ENCODE data around the gene EDEM3.
A peak's percentile ranks its signal among the peaks of the same experiment; 100 is the strongest.

Gene EDEM3

DNA sequence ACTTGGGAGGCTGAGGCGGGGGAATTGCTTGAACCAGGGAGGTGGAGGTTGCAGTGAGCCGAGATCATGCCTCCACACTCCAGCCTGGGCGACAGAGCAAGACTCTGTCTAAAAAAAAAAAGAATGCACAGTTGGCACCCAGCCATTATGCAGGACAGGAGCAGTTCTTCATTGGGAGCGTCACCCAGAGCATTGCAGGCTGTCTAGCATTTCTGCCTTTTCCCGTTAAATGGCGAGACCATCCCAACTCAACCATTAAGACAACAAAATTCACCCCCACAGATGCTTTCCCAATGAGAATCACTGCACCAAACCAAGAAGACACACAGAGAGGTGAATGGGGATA is 105.8 kb downstream of the EDEM3 start:
- no peak overlapping the region for H3K4me3 Mint-ChIP-seq
- H3K27me3 Mint-ChIP-seq: peaks cover 48% of the 10 kb centered on the region
- no peak overlapping the region for H3K27ac Mint-ChIP-seq
- H3K4me1 Mint-ChIP-seq: no peaks in the 10 kb centered on the region
- peaks cover 5 to 12% of the 10 kb centered on the region in 2 donors for H3K9me3 Mint-ChIP-seq
- ATAC-seq: no peak
- no peak for DNase-seq

DNA sequence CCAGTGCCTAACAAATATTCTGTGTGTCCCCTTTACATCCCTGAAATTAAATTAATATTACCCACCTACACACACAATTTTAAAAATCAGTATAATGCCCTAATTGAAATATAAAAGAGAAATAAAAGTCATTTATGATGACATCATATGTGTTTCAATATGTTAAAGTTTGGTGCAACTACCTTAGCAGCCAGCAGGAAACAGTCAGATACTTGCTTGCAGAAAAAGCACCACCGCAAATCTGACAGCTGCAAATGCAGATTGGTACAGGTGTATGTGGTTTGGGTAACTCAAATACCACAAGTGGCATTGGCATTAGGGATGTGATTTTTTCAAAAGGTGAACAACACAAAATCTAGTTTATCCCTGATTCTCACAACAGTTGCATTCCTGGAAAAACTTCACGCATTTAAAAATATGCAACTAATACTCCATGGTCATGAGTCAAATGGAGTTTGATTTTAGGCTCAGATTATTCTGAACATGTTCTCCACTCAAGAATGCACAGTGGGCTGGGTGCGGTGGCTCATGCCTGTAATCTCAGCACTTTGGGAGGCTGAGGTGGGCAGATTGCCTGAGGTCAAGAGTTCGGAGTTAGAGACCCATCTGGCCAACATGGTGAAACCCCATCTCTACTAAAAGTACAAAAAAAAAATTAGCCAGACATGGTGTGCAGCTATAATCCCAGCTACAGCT is 106.3 kb downstream of the EDEM3 start:
- peaks cover 5 to 12% of the 10 kb centered on the region in 2 donors for H3K9me3 Mint-ChIP-seq
- H3K4me1 Mint-ChIP-seq: no peaks in the 10 kb centered on the region
- no peak for DNase-seq
- H3K27ac Mint-ChIP-seq: no peak overlapping the region
- H3K27me3 Mint-ChIP-seq: peaks cover 48% of the 10 kb centered on the region
- no peak overlapping the region for H3K4me3 Mint-ChIP-seq
- no peak for ATAC-seq

DNA sequence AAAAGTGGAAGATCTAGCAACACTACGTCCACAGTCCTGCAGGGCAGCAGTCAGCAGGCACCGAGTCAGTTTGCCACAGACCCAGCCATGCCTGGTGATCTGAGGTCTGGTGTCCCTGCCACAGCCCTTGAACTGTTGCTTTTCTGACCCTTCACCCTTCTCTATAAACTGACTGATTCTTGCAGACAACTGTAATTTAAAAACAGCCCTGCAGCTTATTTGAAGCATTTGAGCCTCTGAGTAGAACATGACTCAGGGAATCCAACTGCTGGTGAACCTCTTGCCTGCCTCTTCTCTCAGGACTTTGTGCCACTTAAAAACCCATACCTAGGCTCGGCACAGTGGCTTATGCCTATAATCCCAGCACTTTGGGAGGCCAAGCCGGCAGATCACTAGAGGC is 107.2 kb downstream of the EDEM3 start:
- no peak overlapping the region for H3K4me3 Mint-ChIP-seq

DNA sequence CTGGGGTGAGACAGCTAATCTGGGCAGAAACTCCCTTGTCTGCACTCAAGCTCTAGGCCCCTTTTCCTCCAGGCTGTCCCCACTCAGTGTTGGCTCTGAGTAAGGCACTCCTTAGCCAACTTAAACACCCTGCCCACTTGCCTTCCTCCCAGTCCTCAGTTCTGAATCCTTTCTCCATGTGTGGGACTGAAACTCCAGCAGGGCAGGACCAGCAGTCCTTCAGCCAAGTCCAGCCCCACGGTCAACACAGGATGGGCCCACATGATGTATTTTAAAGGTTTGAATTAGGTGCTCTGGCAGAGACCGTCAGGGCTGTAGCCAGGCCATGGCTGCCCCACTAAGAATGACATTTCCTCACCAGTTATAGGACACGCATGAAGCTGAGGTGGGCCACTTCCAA is 107.8 kb downstream of the EDEM3 start:
- ATAC-seq (peak; percentile 26), DNase-seq (no peak)
- Mint-ChIP-seq H3K27ac (no peak overlapping the region), H3K4me1 (no peaks in the 10 kb centered on the region), H3K9me3 (peaks cover 5 to 12% of the 10 kb centered on the region in 2 donors), H3K4me3 (no peak overlapping the region), H3K27me3 (peaks cover 49% of the 10 kb centered on the region)

More for the DNA sequence above, 107.2 kb downstream of the EDEM3 start:
- Mint-ChIP-seq H3K27me3 (peaks cover 45% of the 10 kb centered on the region), H3K9me3 (peaks cover 5 to 12% of the 10 kb centered on the region in 2 donors), H3K27ac (no peak overlapping the region), H3K4me1 (no peaks in the 10 kb centered on the region)
- no peak for DNase-seq
- ATAC-seq: no peak

DNA sequence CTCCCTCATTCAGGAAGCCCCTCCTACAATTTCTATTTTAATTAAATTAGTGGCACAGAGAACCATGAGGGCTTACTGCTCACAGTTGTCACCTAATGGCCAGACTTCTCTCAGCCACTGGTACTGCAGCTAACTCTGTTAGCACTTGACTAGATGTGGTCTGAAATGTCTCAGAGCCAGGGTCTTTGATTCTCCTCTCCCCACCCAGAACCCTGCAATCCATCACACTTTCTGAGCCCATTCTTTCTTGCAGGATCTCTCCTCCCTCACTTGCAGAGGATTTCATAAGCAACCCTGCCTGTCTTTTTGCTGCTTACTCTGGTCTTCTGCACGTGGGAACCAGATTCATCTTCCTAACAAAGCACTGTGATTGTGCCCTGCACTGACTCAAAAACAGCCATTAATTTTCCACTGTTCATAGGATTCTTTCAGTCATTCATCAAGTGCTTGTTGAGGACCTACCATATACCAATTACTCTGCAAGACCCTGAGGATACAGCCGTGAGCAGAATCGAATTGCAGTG is 108.4 kb downstream of the EDEM3 start:
- Mint-ChIP-seq H3K27ac (no peak overlapping the region), H3K9me3 (peaks cover 0 to 12% of the 10 kb centered on the region in 2 donors), H3K4me1 (no peaks in the 10 kb centered on the region), H3K4me3 (no peak overlapping the region), H3K27me3 (peaks cover 54% of the 10 kb centered on the region)
- ATAC-seq (no peak), DNase-seq (no peak)

DNA sequence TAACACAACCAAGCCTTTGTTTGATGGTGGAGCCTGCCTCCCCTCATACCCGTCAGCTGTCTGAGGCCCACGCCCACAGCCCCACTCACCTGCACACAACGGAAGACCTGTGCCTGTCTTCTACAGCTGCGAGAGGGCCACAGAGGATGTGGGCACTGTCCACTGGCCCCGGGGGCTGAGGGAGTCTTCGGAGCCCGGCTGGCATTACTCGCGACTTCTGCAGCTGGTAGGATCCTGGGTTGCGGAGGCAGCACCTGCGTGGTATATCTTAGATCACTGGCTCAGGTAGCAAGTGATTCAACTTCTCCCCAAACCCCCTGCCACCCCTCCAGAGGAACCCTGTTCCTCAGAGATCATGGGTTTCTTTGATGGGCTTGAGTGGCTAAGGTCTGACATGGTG is 109.9 kb downstream of the EDEM3 start:
- H3K4me1 Mint-ChIP-seq: no peaks in the 10 kb centered on the region
- DNase-seq (no peak), ATAC-seq (no peak)
- H3K4me3 Mint-ChIP-seq: no peak overlapping the region
- no peak overlapping the region for H3K27ac Mint-ChIP-seq
- H3K27me3 Mint-ChIP-seq: peaks cover 48% of the 10 kb centered on the region
- peaks cover 0 to 5% of the 10 kb centered on the region in 2 donors for H3K9me3 Mint-ChIP-seq

DNA sequence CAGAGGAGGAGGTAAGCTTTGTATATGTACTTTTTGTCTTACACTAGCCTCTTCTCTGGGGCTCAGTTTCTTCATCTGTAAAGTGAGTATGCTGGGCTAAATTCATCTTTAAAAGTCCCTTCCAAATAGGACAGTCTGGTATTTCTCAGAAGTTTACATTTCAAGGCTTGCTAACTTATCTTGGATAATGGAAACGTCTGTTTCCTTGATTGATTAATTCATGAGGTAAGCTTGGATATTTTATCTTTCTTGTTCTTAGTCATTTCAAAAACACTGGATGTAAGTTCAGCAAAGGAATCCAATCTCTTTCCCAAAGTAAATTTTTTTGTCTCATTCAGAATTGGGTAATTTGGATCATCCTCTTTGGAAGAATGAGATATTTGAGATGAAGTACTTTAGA is 111.0 kb downstream of the EDEM3 start:
- H3K4me1 Mint-ChIP-seq: no peaks in the 10 kb centered on the region
- no peaks in the 10 kb centered on the region for H3K9me3 Mint-ChIP-seq
- ATAC-seq: no peak
- DNase-seq: no peak
- H3K4me3 Mint-ChIP-seq: no peak overlapping the region
- H3K27ac Mint-ChIP-seq: no peak overlapping the region
- peaks cover 37% of the 10 kb centered on the region for H3K27me3 Mint-ChIP-seq

DNA sequence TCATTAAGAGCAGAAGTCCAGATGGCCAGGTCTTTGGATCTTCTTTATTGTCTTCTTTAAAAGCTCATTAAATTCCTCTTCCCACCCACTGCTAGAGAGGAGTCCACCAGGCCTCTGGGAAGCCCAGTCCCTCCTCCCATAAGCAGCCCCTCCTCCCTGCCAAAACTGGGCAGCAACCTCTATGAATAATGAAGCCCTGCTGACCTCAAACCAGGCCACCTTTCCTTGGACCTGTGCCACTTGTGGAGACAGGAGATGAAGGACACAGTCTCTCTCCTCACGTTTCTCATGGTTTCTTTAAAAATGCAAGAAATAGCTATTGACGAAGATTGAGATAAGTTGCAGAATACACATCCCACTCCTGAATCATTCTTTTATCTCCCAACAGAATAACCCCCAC is 112.8 kb downstream of the EDEM3 start:
- peaks cover 27% of the 10 kb centered on the region for H3K27me3 Mint-ChIP-seq
- H3K4me3 Mint-ChIP-seq: no peak overlapping the region
- H3K27ac Mint-ChIP-seq: no peak overlapping the region
- no peak for DNase-seq
- ATAC-seq: no peak
- H3K4me1 Mint-ChIP-seq: no peaks in the 10 kb centered on the region
- no peaks in the 10 kb centered on the region for H3K9me3 Mint-ChIP-seq

DNA sequence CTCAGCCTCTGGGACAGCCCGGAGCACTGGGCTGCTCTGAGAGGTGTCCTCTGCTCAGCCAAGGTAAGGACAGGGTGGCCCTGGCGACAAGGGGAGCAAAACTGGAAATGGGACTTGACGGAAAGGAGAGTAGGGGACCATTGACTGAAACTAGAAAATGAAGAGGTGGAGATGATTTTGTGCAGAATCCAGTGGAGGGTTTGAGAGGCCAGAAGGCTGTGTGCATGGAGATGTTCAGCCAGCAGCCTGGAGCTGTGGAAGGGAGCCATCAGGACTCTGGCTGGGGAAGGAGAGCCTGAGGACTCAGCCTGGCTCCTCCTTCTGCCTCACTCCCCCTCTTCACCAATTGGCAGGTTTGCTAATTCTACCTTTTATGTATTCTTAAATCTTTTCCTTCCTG is 114.2 kb downstream of the EDEM3 start:
- no peaks in the 10 kb centered on the region for H3K9me3 Mint-ChIP-seq
- DNase-seq (no peak), ATAC-seq (no peak)
- no peak overlapping the region for H3K4me3 Mint-ChIP-seq
- H3K27me3 Mint-ChIP-seq: peaks cover 19% of the 10 kb centered on the region
- H3K4me1 Mint-ChIP-seq: no peaks in the 10 kb centered on the region
- no peak overlapping the region for H3K27ac Mint-ChIP-seq
